GM10266 (cell line): ENCODE results near the gene HLCS.

Source experiments
- DNase-seq: peaks from one replicate; pipeline ENCODE4 v3.0.0; 2012; ENCODE audit errors: extremely low spot score
- CTCF ChIP-seq: IDR thresholded peaks from 2 replicates; pipeline ENCODE4 v1.5.1; 2012; ENCODE audit warnings: mild to moderate bottlenecking, low read depth; ENCODE audit not compliant: control insufficient read depth, insufficient read depth; ENCODE audit errors: missing control alignments

Gene HLCS

GRCh38 chr21:36915696-36916245 lies 50.7 kb downstream of the HLCS start:
- no peak for DNase-seq
- no peak for TF ChIP-seq CTCF

GRCh38 chr21:36915014-36915695 lies 51.3 kb downstream of the HLCS start:
- no peak for DNase-seq
- TF ChIP-seq CTCF, result no peak

GRCh38 chr21:36914244-36915013 lies 52.0 kb downstream of the HLCS start:
- DNase-seq, result no peak
- no peak for TF ChIP-seq CTCF

GRCh38 chr21:36913247-36914169 lies 53.0 kb downstream of the HLCS start:
- no peak for TF ChIP-seq CTCF
- no peak for DNase-seq

- no peak for DNase-seq
- no peak for TF ChIP-seq CTCF
Observed at GRCh38 chr21:36910581-36911307, 55.7 kb downstream of the HLCS start.

- no peak for DNase-seq
- no peak for TF ChIP-seq CTCF
Observed at GRCh38 chr21:36909901-36910561, 56.4 kb downstream of the HLCS start.
